GM20431 (cell line): ENCODE results near the gene TBC1D22B.
"Not testable (repeated sequence)": the region's sequence is repeated elsewhere in the genome, so short reads cannot be mapped to it uniquely, and the experiment has no call there.

ENCODE experiments used
- in situ Hi-C: fragments of 300-500 bp; cut with MseI, MboI; formaldehyde crosslinking; loops from one replicate; pipeline ENCODE4 v1.15.0; 2020; ENCODE audit warnings: low sequenced_read_pairs; ENCODE audit not compliant: unreplicated experiment

TBC1D22B gene

DNA sequence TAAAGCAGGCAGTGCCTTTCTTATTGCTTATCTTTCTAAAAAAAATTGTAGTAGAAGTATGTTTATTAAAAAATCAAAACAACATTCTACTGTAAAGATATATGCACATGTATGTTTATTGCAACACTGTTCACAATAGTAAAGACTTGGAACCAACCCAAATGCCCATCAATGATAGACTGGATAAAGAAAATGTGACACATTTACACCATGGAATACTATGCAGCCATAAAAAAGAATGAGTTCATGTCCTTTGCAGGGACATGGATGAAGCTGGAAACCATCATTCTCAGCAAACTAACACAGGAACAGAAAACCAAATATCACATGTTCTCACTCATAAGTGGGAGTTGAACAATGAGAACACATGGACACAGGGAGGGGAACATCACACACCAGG, 40.1 kb downstream of the TBC1D22B start:
- in situ Hi-C loops: not testable (repeated sequence)

DNA sequence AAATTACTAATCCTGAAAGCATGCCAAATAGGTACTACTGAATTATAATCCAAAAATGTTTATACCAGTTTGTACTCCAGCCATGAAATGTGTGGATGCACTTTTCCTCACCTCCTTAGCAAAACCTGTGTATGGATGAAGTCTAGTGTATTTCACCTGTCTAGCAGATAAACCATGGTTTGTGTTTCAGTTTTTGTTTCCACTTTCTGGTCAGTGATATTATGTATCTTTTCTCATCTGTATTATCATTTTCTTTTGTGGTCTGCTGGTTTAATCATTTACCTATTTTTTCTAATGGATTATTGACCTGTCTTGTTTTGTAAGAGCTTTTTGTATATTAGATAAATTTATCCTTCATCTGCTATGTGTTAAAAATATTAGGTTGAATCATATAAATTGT, 41.4 kb downstream of the TBC1D22B start:
- in situ Hi-C loops: no loop called here

DNA sequence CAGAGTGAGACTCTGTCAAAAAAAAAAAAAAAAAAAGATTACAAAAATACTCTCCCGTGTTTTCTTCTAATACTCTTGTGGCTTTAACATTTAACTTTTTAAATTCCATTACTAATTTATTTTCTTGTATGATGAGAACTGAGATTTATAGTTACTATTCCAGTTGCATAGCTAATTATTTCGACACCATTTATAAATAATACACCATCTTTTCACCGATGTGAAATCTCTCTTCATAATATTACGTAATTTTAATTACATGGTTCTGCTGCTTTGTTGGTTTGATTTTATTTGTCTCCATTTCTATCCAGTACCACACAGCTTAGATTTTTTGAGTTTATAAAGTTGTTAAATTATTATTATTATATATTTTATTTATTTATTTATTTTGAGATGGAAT, 42.4 kb downstream of the TBC1D22B start:
- in situ Hi-C loops: no loop called here

DNA sequence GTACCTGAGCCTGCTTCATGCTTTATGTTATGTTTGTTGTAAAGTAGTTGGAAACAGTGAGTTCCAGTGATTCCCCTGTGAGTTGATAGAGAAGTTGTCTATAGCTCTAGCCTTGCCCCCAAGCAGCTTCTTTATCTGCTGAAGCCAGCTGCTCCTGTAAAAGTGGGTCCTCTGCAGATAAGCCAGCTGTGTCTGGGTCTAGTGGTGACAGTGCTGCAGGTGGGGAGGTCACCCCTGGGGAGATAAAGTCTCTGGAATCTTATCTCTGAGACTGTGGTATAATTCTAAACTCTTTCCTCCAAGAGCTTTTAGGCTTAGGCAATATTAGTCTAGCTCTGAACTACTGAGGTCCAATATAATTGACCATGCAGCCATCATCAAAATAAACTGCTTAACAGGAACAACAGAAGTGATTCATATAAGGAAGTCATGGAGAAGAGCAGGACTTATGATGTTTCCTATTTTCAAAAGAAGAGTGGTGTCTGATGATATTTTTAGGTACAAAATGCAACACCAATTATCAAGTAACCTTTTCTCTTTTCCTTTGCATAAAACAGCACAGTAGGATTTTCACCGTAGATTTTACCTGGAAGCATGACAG, 44.6 kb downstream of the TBC1D22B start:
- in situ Hi-C loops: no loop called here

DNA sequence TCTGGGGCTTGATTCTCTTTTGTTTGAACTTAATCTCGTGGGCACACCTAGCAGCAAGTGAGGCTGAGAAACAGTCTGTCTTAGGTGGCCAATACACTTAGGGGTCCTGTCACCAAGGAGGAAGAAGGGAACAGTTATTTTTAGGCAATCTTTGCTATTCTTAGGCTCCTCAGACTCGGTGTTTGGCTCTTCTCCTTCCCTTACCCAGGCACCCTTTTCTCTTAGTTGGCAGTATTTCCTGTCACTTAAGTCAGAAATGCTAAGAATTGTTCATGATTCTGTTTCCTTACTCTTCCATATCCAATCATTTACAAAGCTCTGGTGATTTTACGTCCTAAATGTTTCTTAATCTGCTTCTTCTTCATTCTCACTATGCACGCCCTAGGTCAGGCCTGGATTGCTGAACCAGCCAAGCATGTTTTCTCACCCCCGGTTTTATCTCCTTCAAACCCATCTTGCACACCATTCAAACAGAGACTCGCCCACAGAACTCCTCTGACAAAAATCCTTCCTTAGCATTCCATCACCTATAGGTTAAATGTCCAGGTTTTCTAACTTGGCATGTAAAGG, 45.6 kb downstream of the TBC1D22B start:
- in situ Hi-C loops: no loop called here

DNA sequence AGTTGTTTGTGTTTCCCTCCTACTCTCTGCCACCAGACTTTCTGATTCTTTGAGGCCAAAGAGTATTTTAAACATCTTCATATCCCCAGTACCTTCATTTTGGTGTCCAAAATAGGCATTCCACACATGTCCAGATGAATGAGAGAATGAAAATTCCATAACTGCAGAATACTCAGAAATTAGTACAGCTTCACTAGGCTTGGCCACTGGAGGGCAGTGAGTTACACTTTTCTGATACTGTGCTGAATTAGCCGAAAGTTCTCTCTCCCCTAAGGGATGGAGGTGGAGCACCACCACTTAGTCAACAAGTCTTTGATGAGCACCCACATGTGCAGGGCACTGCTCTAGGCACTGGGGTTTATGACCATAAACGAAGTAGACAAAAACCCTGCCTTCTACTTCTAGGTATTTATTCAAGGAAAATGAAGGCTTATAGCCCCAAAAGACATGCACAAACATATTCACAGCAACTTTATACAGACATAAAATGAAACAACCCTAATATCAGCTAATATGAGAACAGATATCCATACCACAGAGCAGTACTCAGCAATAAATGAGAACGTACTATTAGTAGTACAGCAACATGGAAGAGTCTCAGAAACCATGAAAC, 46.4 kb downstream of the TBC1D22B start:
- in situ Hi-C loops: no loop called here

DNA sequence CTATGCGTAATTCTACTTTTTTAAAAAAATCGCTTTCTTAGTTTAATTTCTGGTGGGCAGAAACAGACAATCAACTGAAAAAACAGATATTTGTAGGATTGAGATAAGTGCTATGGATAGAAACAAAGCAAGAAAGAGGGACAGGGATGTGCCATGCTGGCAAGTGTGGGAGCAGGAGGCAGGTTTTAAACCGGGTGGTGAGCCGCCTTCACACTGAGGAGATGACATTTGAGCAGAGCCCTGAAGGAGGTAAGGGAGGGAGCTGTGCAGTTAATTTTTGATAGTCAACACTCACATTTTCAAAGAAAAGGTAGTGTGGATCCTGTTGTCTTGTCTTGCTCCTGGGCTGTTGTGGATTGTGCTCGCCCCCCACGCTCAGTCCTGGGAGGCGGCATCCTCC, 47.2 kb downstream of the TBC1D22B start:
- in situ Hi-C loops: no loop called here

DNA sequence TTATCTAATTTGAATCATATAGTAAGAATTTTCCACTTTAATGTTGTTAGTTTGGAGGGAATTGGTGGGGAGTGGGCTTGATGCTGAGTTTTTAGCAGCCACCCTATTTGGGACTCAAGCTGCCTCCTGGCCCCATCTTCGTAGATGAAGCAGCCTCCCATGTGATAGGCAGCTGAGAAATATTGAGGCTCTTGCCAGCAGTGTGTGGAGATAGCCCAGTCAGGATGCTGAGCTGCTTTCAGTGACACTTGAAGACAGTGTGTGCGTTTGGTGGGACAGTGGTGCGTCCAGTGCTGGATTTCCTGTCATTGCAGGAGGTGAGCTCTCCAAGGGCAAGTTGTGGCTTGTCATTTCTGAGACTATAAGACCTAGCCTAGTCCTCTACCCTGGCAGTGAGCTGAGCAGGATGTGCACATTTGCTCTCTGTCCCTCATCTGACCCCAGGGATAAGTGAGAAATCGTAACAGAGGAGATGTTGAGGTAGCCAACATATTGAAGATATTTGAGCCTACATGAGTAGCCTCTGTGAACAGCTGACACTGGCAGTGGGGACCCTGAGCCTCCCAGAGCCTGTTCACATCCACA, 48.4 kb downstream of the TBC1D22B start:
- in situ Hi-C loops: no loop called here

DNA sequence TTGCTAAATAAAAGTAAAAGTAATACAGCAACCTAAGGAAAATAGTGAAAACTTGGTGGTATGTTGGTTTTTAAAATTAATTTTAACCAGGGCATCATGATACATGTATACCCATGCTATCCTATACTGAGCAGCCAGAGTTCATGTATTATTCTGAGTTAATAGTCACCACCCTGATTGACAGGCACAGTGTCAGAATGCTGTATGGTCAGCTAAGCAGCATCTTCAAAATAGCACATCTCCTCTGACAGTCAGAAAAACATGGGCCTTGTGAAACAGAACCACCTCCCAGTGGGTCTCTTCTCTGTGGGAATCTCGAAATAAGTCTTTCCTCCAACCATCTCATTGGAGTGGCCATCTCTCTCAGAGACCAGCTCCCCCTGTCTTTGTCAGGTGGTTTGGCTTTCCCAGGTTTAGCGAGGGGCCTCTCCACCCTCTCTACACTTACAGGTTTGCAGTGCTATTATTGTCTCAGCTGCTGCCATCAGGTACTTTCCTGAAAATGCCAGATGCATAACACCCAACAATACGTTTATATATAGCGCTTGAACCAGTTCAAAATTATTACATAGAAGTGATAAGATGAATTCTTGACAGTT, 49.2 kb downstream of the TBC1D22B start:
- in situ Hi-C loops: no loop called here

DNA sequence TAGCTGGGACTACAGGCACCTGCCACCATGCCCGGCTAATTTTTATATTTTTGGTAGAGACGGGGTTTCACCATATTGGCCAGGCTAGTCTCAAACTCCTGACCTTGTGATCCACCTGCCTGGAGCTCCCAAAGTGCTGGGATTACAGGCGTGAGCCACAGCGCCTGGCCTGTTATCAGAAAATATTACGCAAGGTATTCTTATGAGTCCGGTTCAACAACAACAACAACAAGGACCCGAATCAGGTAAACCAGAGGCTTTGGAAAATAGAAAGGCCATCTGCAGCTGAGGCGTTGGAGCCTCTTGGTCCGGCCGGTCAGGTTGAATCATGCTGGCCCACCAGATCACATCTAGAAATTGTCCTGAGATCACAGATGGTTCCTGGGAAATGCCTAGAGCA, 49.9 kb downstream of the TBC1D22B start:
- in situ Hi-C loops: not testable (repeated sequence)

DNA sequence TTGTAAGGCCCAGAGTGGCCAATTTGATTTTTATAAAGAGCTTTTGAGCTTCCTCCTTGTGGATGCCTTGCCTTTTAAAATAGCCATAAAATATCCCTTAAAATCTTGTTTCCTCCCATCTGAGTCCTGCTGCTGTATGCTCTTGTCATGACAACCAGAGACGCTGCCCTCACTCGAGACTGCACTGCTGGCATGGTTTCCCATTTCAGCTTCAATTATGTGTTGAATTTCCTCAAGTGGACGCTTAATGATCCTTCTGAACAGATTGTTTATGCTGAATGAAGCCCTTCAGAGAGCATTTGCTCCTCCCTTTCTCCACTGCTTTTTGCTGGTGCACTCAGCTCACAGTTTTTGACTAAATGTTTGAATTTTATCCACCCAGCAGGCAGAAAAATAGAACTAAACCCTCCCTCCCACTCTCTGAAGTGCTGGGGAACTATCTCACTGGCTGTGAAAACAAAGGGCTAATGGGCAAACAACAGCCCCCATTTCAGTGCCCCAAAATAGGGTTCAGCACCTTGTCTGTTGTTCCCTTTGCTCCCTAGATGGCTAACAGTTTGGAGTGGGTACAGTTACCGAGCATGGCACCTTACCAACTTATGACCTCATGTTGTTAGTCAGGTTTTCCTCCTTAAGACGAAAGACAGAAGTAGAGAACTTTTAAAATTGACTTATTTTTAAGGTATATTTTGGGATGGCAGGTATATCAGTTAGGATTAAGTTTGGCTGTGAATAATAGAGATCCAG, 50.7 kb downstream of the TBC1D22B start:
- in situ Hi-C loops: no loop called here

DNA sequence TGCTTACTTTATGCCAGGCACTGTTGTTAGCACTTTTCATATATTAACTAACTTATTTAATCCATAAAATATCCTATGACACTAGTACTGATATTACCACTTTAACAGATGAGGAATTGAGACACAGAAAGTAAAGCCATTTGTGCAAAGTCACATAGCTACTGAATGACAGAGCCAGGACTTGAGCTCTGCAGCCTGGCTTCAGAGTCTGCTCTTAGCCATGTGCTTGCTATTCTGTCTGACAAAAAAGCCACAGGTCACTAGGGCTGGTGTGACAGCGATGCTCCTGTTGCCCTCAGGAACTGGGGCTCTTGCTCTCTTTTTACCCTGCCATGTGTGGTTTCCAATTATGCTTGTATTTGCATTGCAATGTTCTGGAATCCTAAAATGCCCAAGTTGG, 51.5 kb downstream of the TBC1D22B start:
- in situ Hi-C loops: no loop called here

DNA sequence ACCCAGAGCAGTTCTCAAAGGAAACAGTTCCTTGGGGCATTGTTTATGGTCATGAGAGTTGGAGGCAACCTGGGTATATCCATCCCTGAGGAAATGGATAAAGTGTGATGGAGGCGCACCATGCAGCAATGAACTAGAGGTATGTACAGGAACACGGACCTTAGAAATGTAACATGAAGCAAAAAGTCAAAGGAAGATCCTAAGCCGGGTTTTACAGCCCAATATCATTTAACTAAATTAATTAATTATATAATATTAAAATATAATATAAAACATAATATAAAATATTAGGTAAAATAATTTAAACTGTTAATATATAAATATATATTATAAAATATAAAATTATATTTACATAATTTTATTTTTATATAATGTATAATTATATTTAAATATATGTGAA, 52.1 kb downstream of the TBC1D22B start:
- in situ Hi-C loops: no loop called here

DNA sequence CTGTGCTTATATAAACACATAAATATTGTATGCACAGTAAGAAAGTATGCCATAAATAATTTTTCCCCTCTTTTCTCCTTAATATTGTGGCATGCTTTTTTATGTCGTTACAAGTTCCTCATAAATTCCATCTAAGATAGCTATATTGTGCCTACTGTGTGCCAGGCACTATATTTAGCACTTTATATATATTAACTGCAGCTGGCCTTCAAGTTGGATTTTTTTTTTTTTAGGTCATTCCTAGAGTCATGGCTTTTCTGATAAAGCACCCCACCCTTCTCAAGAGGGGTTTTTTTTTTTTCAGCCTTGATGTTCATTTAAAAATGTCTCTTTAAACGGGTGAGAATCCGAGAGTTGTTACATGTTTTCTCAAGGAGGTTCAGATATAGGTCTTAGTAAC, 53.4 kb downstream of the TBC1D22B start:
- in situ Hi-C loops: no loop called here

DNA sequence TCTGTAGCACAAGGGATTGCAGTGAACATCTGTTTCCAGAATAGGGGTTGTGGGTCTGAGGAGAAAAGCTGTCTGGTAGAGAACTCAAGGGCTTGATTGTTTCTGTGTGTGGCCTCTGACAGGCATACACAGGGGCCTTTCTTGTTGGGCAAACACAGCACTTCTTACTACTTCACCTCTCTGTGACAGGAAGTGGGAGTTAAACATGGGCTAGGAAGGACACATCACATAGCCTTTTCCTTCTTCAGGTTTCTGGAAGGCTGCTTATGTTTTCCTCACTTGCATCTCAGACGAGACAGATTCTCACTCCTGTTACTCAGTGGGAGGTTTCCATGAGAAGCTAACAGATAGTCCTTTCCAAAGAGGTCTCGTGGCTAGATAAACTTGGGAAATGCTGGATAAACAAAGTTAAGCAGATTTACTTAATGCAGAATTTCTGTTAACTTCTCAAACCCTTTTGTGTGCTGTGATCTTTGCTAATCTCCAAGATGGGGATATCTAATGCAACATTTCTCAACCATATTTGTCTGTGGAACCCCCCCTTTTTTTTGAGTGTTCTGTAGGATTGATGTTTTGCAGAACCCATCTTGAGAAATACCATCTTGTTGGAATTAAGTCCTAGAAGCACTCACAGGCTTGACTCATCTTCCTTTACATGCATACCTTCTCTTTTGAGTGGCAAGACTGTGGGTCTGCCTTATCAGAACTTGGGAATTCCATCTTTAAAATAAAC, 54.3 kb downstream of the TBC1D22B start:
- in situ Hi-C loops: no loop called here

DNA sequence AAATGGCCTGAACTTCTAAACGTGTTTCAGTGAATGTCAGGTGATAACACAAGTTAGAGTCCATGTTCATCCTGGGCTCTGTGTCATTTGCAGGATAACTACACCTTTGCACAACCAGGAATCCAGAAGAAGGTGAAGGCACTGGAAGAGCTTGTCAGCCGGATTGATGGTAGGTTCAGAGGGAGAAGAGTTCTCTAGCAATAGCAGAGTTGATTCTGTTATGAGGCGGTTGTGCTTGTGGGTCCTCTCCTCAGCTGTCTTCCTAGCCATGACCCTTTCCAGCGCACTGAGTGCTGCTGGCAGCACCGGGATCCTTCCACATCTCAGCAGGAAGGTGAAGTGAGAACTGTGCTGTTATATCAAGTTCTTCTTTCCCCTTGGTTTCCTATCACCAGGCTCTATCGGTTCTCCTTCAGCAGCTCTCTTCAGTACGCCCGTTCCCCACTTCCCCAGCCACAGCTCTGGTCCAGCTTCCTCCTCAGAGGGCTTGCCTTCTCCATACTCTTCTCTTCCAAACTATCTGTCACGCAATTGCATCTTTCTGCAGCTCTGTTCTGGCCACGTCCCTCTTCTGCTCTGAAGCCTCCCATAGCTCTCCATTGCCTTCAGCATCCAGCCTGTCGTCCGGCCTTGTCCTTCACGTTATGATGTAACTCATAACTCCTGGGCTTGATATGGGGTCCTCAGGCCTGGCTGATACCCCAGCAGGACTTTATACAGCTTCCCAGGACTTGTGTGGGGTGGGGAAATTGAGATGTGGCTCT, 56.3 kb downstream of the TBC1D22B start:
- in situ Hi-C loops: no loop called here

DNA sequence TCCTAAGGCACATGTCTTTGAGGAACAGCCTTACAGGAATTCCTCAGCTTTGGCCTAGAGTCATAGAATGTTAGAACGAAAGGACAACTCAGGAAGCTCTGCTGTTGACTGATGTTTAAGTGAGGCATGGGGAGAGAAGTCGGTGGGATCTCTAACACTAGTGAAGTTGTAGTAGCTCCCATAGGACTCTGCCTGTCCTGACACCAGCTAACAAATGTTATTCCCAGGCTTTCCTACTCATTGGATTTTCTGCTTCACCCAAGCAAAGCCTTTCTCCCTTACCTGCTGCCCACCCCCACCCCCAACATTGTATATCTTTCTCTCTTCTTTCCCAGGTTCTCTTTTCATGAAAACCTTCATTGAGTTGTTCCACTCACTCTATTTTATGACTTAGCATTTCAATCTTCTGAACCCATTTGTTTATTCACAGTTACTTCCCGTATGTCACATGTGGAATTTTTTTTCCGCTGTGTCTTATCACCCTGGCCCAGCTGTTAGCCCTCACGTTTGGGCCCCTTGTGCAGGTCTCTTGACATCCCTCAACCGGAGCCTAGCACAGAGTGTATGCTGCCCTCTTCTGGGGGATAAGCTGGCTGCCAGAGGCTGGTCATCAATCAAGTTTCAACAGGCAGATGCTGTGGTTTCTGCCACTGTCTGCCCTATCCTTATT, 57.0 kb downstream of the TBC1D22B start:
- in situ Hi-C loops: no loop called here

DNA sequence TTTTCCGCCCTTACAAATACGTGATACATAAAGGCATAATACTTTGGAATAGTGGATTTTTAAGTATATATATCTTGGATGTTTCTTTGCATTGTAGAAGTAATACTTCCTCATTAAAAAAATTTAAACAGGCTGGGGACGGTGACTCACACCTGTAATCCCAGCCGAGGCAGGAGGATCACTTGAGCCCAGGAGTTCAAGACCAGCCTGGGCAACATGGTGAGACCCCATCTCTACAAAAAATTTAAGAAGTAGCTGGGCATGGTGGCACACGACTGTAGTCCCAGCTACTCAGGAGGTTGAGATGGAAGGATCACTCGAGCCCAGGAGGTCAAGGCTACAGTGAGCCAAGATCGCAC, 57.6 kb downstream of the TBC1D22B start:
- in situ Hi-C loops: no loop called here

DNA sequence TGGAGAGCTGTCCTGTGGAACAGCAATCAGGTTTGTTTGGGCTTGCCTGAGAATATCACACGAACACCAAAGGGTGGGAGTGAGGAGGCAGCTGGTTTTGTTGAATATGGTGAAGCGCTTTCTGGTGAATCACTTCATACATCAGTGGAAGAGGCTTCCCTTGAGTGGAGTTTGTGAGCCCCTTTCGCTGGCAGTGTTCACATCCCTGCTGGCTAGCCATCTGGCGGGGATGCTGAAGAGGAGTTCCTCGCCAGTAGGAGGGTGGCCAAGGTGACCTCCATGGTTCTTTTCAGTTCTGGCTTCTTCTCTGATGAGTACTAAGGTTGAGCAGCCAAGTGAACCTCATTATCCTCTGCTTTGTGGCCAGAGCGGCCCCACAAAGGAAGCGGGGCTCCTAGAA, 58.5 kb downstream of the TBC1D22B start:
- in situ Hi-C loops: no loop called here
